KMS-11 (cell line): ENCODE measurements around the gene KLHDC7B.

Source experiments
- H2AFZ ChIP-seq: fragments of 200-600 bp; sonication (generic); 2 replicates; pipeline ENCODE4 v1.6.1; 2016; ENCODE audit warnings: antibody characterized with exemption, mixed run types, low read depth
- H3K27ac ChIP-seq: fragments of 200-600 bp; sonication (generic); 2 replicates; pipeline ENCODE4 v1.6.1; 2016; ENCODE audit warnings: mild to moderate bottlenecking, mixed run types
- H3K27me3 ChIP-seq: fragments of 200-600 bp; sonication (generic); 2 replicates; pipeline ENCODE4 v1.6.1; 2017; ENCODE audit warnings: mild to moderate bottlenecking, low read depth, mixed run types, moderate library complexity; ENCODE audit not compliant: insufficient read depth
- H3K36me3 ChIP-seq: fragments of 200-600 bp; sonication (generic); 2 replicates; pipeline ENCODE4 v1.6.1; 2017; ENCODE audit warnings: mild to moderate bottlenecking, mixed run types; ENCODE audit not compliant: insufficient read depth
- H3K4me1 ChIP-seq: fragments of 200-600 bp; sonication (generic); 2 replicates; pipeline ENCODE4 v1.6.1; 2016; ENCODE audit warnings: mild to moderate bottlenecking, low read depth, mixed run types; ENCODE audit not compliant: poor library complexity, severe bottlenecking
- H3K4me2 ChIP-seq: fragments of 200-600 bp; sonication (generic); 2 replicates; pipeline ENCODE4 v1.7.0; 2016; ENCODE audit warnings: mild to moderate bottlenecking, mixed run types
- H3K4me3 ChIP-seq: fragments of 200-600 bp; sonication (generic); IDR thresholded peaks from 2 replicates; pipeline ENCODE4 v1.6.1; 2017; ENCODE audit warnings: low read depth, low read length, mixed read lengths; ENCODE audit not compliant: insufficient read depth
- H3K79me2 ChIP-seq: fragments of 200-600 bp; sonication (generic); 2 replicates; pipeline ENCODE4 v1.6.1; 2016; ENCODE audit warnings: low read depth, mixed run types; ENCODE audit not compliant: insufficient read depth
- H3K9ac ChIP-seq: fragments of 200-600 bp; sonication (generic); 2 replicates; pipeline ENCODE4 v1.6.1; 2016; ENCODE audit warnings: mild to moderate bottlenecking, mixed run types
- H4K20me1 ChIP-seq: fragments of 200-600 bp; sonication (generic); 2 replicates; pipeline ENCODE4 v1.6.1; 2016; ENCODE audit warnings: mild to moderate bottlenecking, mixed run types; ENCODE audit not compliant: insufficient read depth
- CTCF ChIP-seq: fragments of 200-600 bp; sonication (generic); conservative IDR thresholded peaks from 2 replicates; pipeline ENCODE4 v1.6.1; 2017; ENCODE audit warnings: low read depth, mild to moderate bottlenecking, antibody characterized with exemption, low read length, moderate library complexity, mixed read lengths

KLHDC7B gene

DNA sequence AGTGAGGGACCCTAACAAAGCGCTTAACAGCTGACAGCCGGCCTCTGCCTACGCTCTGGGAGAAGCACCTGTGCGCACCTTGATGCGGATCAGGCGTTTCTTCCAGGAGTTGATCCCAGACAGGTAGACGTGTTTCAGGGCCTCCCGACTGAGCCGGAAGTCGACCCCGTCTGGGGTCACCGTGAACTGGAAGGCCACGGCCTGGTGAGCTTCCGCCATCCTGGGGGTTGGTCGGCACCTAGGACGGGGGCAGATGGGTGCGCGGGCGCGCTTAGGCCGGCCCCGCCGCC, 31.9 kb downstream of the KLHDC7B start:
- Histone ChIP-seq H3K4me2 (no peak overlapping the region), H3K4me3 (no peak overlapping the region), H3K79me2 (no peaks in the 10 kb centered on the region), H3K27me3 (no peaks in the 10 kb centered on the region), H3K9ac (no peak overlapping the region), H3K36me3 (no peaks in the 10 kb centered on the region), H3K27ac (no peak overlapping the region), H3K4me1 (peaks cover 4% of the 10 kb centered on the region), H2AFZ (no peak overlapping the region), H4K20me1 (no peaks in the 10 kb centered on the region)
- TF ChIP-seq CTCF = no peak

GRCh38 chr22:50577987-50578775, 32.5 kb downstream of the KLHDC7B start, which contains the start of gene CPT1B:
Gene CPT1B (minus strand): TSS chr22:50578427. CDS start chr22:50577915, 512 bp downstream.
- no peak within 1 kb of the TSS for H3K27ac ChIP-seq
- no peak for TF ChIP-seq CTCF
- no peak within 1 kb of the TSS for H3K4me2 ChIP-seq
- no peak within 1 kb of the TSS for H2AFZ ChIP-seq
- peaks cover 4% of the 10 kb centered on the region for H3K4me1 ChIP-seq
- H3K36me3 ChIP-seq = no peaks in the 10 kb centered on the region
- no peak within 1 kb of the TSS for H3K4me3 ChIP-seq
- H3K9ac ChIP-seq = no peak within 1 kb of the TSS
- no peaks in the 10 kb centered on the region for H3K27me3 ChIP-seq
- H4K20me1 ChIP-seq = no peaks in the 10 kb centered on the region
- no peaks in the 10 kb centered on the region for H3K79me2 ChIP-seq

DNA sequence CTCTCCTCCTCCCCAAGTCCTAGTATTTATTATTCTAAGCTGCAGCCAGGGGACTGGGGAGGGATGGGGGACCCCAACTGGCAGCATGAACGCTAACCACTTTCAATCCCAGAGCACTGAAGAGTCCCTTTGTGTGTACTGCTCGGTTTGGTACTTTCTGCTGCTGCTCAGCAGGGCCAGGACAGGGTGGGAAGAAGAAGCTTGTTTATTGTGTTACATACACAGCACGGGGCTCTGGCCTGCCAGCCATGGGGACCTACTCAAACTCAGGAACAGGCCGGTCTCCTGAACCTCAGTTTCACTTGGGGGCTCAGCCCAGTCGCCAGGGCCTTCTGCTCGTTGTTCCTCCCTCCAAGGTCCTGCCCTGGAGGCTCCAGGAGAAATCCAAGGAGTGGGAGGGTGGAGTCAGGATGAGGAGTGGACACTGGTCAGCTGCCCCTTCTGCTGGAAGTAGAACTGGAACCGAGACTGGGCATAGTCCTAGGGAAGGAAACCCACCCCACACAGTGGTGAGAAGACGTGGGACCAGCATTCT, 33.1 kb downstream of the KLHDC7B start:
- Histone ChIP-seq H2AFZ (no peak overlapping the region), H3K9ac (no peak overlapping the region), H3K79me2 (no peaks in the 10 kb centered on the region), H4K20me1 (no peaks in the 10 kb centered on the region), H3K36me3 (no peaks in the 10 kb centered on the region), H3K4me3 (no peak overlapping the region), H3K27me3 (no peaks in the 10 kb centered on the region), H3K4me1 (peaks cover 4% of the 10 kb centered on the region), H3K27ac (no peak overlapping the region), H3K4me2 (no peak overlapping the region)
- TF ChIP-seq CTCF = no peak

GRCh38 chr22:50579752-50580151, 34.1 kb downstream of the KLHDC7B start:
- Histone ChIP-seq H3K79me2 (no peaks in the 10 kb centered on the region), H3K4me2 (no peak overlapping the region), H3K4me1 (peaks cover 4% of the 10 kb centered on the region), H4K20me1 (no peaks in the 10 kb centered on the region), H3K36me3 (no peaks in the 10 kb centered on the region), H3K9ac (no peak overlapping the region), H3K27me3 (no peaks in the 10 kb centered on the region), H2AFZ (no peak overlapping the region), H3K27ac (no peak overlapping the region), H3K4me3 (no peak overlapping the region)
- TF ChIP-seq CTCF = no peak
